ENCODE results near the gene PPP1R15B. TPM values are rescaled to one million over a fixed set of nuclear protein-coding genes. Genes with fewer than 3 reads are reported as not detected.

The PPP1R15B gene
- total RNA-seq, 6 experiments from 2014 or later = 27.4 to 34.8 (median 30.9) TPM

DNA sequence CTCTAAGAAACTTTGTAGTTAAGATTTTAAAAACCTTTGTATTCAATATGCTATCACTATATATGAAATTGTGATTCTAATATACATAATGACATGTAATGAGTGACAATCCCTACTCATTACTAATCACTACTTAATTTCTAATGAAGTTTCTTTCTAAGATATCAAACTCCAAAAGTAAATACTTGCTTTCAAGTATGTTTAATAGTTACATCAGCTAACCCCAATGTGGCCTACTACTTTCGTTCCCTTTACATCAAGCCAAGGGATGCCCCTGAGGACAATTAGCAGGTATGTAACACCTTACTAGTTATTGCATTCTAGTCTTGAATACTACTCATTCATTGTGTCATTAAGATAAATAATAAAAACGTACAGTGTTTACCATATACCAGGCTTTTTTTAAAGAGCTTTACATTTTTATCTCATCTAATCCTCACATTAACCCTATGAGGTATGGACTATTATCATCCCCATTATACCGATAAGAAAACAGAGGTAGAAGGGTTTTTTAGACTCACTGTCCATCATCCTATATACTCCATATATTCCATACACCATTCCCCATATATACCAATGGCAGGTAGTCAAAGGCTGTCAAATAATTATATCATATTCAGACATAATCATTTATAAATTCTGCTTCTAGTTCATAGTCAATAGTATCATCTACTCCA, 4.2 kb downstream of the PPP1R15B start:
- TF ChIP-seq, protein P1, sequence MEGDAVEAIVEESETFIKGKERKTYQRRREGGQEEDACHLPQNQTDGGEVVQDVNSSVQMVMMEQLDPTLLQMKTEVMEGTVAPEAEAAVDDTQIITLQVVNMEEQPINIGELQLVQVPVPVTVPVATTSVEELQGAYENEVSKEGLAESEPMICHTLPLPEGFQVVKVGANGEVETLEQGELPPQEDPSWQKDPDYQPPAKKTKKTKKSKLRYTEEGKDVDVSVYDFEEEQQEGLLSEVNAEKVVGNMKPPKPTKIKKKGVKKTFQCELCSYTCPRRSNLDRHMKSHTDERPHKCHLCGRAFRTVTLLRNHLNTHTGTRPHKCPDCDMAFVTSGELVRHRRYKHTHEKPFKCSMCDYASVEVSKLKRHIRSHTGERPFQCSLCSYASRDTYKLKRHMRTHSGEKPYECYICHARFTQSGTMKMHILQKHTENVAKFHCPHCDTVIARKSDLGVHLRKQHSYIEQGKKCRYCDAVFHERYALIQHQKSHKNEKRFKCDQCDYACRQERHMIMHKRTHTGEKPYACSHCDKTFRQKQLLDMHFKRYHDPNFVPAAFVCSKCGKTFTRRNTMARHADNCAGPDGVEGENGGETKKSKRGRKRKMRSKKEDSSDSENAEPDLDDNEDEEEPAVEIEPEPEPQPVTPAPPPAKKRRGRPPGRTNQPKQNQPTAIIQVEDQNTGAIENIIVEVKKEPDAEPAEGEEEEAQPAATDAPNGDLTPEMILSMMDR (IDR thresholded peaks at IDR 0.05) = no peak
- H3K9me3 Mint-ChIP-seq = no peaks in the 10 kb centered on the region
- H3K36me3 Mint-ChIP-seq (ENCODE audit: low read depth) = peaks cover 52% of the 10 kb centered on the region
- H3K4me3 Mint-ChIP-seq = peak overlapping the region; percentile 99
- peak overlapping the region; percentile 1; the same call in 1 of the 2 replicates for H3K27ac Mint-ChIP-seq
- H3K27me3 Mint-ChIP-seq (ENCODE audit: insufficient read depth) = peaks cover 10% of the 10 kb centered on the region; the same call in 1 of the 2 replicates
- H3K4me1 Mint-ChIP-seq (ENCODE audit: low read depth) = peaks cover 15% of the 10 kb centered on the region
- DNase-seq = no peak

DNA sequence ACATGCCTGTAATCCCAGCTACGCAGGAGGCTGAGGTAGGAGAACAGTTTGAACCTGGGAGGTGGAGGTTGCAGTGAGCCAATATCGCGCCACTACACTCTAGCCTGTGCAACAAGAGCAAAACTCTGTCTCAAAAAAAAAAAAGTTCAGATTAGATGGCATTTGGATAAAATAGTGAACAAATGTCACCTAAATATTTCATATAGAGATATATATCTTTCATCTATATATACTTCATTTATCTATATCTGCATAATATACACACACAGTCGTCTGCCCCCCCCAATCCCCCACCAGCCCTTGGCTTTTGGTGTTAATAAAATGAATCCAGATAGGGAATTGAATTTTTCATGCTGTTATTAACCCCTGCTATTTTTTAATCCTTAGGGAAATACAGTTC, 5.0 kb downstream of the PPP1R15B start:
- peaks cover 15% of the 10 kb centered on the region for H3K4me1 Mint-ChIP-seq (ENCODE audit: low read depth)
- H3K27ac Mint-ChIP-seq = no peak overlapping the region
- peaks cover 52% of the 10 kb centered on the region for H3K36me3 Mint-ChIP-seq (ENCODE audit: low read depth)

DNA sequence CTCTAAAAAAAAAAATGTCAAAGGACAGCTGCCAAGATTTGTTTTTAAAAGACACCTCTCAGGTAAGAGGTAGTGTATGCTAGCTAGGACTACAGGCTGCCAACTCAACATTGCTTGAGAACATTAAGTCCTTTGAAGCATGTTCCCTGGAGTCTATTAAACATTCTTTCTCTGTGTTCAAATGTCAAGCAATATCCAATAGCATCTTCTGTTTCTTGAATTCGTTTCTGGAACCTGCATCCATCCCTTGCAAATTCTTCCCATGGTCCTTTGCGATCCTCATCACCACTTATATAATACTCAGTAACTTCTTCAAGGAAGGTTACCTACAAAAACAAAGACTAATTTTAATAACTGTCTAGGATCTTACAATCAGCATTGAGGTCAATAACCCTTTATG, 5.6 kb downstream of the PPP1R15B start:
- H3K27ac Mint-ChIP-seq = no peak overlapping the region; the same call in 1 of the 2 replicates
- H3K9me3 Mint-ChIP-seq = no peaks in the 10 kb centered on the region
- H3K36me3 Mint-ChIP-seq (ENCODE audit: low read depth) = peaks cover 49% of the 10 kb centered on the region
- peak overlapping the region; percentile 99 for H3K4me3 Mint-ChIP-seq
- peaks cover 15% of the 10 kb centered on the region for H3K4me1 Mint-ChIP-seq (ENCODE audit: low read depth)
- TF ChIP-seq, protein P1 (IDR thresholded peaks at IDR 0.05) = no peak
- H3K27me3 Mint-ChIP-seq (ENCODE audit: insufficient read depth) = peaks cover 2% of the 10 kb centered on the region; the same call in 1 of the 2 replicates
- no peak for DNase-seq

More for the DNA sequence above, 5.0 kb downstream of the PPP1R15B start:
- no peak for DNase-seq
- peaks cover 8% of the 10 kb centered on the region; the same call in 1 of the 2 replicates for H3K27me3 Mint-ChIP-seq (ENCODE audit: insufficient read depth)
- H3K9me3 Mint-ChIP-seq = no peaks in the 10 kb centered on the region
- H3K4me3 Mint-ChIP-seq = peak overlapping the region; percentile 99
- TF ChIP-seq, protein P1 (IDR thresholded peaks at IDR 0.05) = no peak

DNA sequence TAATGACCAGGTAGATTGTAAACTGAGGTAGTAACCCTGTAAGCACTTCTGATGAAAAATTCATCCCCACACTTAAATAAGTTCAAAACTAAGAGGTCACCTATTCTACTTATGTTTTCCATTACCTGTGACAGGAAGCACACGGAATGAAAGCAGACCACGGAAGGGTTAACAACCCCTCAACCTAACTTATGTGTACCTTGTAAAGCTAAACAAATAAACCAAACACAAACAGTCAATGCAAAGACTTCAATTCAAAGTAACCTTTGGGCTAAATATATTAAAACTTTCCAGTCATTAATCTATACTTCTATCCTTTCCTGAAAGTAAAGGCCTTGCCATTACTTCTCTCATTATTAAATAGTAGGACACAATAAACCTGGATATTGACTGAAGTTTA, 7.0 kb downstream of the PPP1R15B start:
- no peaks in the 10 kb centered on the region for H3K9me3 Mint-ChIP-seq
- peaks cover 2% of the 10 kb centered on the region; the same call in 1 of the 2 replicates for H3K27me3 Mint-ChIP-seq (ENCODE audit: insufficient read depth)
- H3K36me3 Mint-ChIP-seq (ENCODE audit: low read depth) = peaks cover 44% of the 10 kb centered on the region
- TF ChIP-seq, protein P1 (IDR thresholded peaks at IDR 0.05) = no peak
- H3K27ac Mint-ChIP-seq = no peak overlapping the region
- no peak for DNase-seq
- no peak overlapping the region for H3K4me3 Mint-ChIP-seq
- peaks cover 15% of the 10 kb centered on the region for H3K4me1 Mint-ChIP-seq (ENCODE audit: low read depth)

DNA sequence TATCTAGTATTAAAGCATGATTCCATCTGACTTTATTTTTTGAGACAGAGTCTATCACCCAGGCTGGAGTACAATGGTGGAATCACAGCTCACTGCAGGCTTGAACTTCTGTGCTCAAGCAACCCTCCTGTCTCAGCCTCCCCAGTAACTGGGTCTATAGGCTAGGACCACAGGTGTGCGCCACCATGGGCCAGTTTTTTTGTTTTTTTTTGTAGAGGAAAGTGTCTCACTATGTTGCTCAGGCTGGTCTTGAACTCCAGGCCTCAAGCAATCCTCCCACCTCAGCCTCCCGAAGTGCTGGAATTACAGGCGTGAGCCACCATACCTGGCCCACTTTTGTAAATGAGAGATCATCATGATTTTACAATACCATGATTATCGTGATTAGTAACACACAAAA, 9.2 kb downstream of the PPP1R15B start:
- peaks cover 27% of the 10 kb centered on the region for H3K36me3 Mint-ChIP-seq (ENCODE audit: low read depth)

More for the DNA sequence above, 9.2 kb downstream of the PPP1R15B start:
- Mint-ChIP-seq H3K27me3 (ENCODE audit: insufficient read depth) (peaks cover 2% of the 10 kb centered on the region), H3K9me3 (no peaks in the 10 kb centered on the region), H3K4me3 (no peak overlapping the region), H3K4me1 (ENCODE audit: low read depth) (peaks cover 15% of the 10 kb centered on the region), H3K27ac (no peak overlapping the region)
- DNase-seq = no peak
- TF ChIP-seq, protein P1 (IDR thresholded peaks at IDR 0.05) = no peak
